NCI-H446 (cell line): Measurements from ENCODE around the gene GNAT3.

Experiments used
- DNase-seq, 2 experiments: peaks; one replicate each; lab custom pipeline; 2025; lab: John Stamatoyannopoulos, UW

GNAT3 gene

DNA sequence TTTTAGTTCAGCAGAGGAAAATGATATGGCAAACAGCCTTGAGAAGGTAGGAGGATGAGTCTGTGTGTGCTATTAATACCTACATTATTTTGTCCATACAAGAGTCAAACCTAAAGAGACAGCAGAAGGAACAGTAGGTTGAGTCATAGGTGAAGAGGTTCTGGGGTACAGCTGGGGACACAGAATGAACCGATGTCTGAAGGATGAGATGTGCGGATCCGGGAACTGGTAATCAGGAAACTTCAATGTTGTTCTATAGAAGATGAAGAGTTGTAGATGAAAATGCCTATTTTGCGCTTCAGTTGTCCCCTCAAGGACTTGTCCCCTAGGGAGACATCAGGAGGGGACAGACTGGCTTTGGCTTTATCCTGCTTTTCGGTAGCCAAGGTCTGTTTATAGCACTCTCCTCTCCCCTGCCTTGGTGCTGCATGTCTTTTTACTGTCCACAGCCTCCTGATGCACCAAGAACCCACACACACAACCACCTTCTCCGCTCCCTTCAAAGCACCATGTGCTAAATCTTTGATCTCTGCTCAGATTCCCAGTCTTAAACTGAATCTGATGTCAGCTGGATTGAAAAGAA lies 94.6 kb downstream of the GNAT3 start:
- no peak for DNase-seq

GRCh38 chr7:80415522-80415921 lies 96.3 kb downstream of the GNAT3 start:
- no peak for DNase-seq

- DNase-seq = no peak
These were observed 96.8 kb downstream of the GNAT3 start for GRCh38 chr7:80415114-80415513.

GRCh38 chr7:80414331-80414730 lies 97.5 kb downstream of the GNAT3 start:
- no peak for DNase-seq

- DNase-seq = no peak
These were observed 98.4 kb downstream of the GNAT3 start for GRCh38 chr7:80413383-80413945.

GRCh38 chr7:80412842-80413241 lies 99.0 kb downstream of the GNAT3 start:
- no peak for DNase-seq

GRCh38 chr7:80411621-80412020 lies 100.2 kb downstream of the GNAT3 start:
- no peak for DNase-seq

GRCh38 chr7:80410081-80410480 lies 101.8 kb downstream of the GNAT3 start:
- no peak for DNase-seq
